Thyroid gland (tissue), 4 donors: ENCODE data around the gene DAB2IP.

Experiments used
- CTCF ChIP-seq, 6 experiments: fragments of 200-600 bp in 3 of 6; fragments of 450-650 bp in 3 of 6; sonication (generic) in 3 of 6; IDR thresholded peaks; one replicate each; pipeline ENCODE4 v1.5.1; 2016 to 2019; ENCODE audit warnings: antibody characterized with exemption in 6 of 6, mild to moderate bottlenecking in 2 of 6, inconsistent platforms in 1 of 6, moderate library complexity in 1 of 6
- POLR2A ChIP-seq, 2 donors: fragments of 450-650 bp; IDR thresholded peaks; one replicate each; pipeline ENCODE4 v1.6.1; 2017; ENCODE audit warnings: antibody characterized with exemption in 2 of 2, mild to moderate bottlenecking in 2 of 2, moderate library complexity in 1 of 2

- no peak for TF ChIP-seq CTCF (IDR thresholded peaks at IDR 0.05)
- TF ChIP-seq POLR2A (IDR thresholded peaks at IDR 0.05) = no peak
Measured at GRCh38 chr9:121813519-121814210, 162.2 kb downstream of the DAB2IP start.
